Retinal pigment epithelial cell (primary cell): ENCODE measurements around the gene CBR3.

Source experiments
- DNase-seq: peaks from one replicate; pipeline ENCODE4 v3.0.0-alpha.2; 2010; ENCODE audit warnings: low read depth
- H3K4me3 ChIP-seq: 2 replicates; pipeline ENCODE4 v1.5.1; 2011; ENCODE audit warnings: mild to moderate bottlenecking, low read length, control low read depth, moderate library complexity
- TF ChIP-seq, protein P1 (sequence below): conservative IDR thresholded peaks from 2 replicates; pipeline ENCODE4 v1.5.1; 2011; ENCODE audit warnings: low read depth, low read length, control low read depth, inconsistent platforms

The CBR3 gene

DNA sequence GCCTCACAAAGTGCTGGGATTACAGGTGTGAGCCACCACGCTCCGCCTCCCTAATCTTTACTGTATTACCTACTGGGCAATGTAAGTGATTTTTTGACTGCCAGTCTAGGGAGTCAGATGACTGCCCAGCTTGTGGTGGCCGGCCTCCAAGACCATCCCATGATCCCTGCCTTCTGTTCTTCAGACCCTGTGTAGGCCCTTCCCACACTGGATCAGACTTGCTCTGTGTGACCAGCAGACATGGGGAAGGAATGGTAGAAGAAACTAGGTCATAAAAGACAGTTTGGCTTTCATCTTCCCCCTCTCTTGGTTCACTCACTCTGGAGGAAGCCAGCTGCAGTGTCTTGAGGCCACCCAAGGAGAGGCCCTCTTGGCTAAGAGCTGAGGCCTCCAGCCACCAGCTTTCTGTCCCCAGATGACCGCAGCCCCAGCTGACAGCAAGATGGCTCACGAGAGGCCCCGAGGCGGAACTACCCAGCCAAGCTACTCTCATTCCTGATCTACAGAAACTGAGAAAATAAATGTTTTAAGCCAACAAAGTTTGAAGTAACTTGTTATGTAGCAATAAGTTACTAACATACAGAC is 14.5 kb upstream of the CBR3 start:
- TF ChIP-seq, protein P1, sequence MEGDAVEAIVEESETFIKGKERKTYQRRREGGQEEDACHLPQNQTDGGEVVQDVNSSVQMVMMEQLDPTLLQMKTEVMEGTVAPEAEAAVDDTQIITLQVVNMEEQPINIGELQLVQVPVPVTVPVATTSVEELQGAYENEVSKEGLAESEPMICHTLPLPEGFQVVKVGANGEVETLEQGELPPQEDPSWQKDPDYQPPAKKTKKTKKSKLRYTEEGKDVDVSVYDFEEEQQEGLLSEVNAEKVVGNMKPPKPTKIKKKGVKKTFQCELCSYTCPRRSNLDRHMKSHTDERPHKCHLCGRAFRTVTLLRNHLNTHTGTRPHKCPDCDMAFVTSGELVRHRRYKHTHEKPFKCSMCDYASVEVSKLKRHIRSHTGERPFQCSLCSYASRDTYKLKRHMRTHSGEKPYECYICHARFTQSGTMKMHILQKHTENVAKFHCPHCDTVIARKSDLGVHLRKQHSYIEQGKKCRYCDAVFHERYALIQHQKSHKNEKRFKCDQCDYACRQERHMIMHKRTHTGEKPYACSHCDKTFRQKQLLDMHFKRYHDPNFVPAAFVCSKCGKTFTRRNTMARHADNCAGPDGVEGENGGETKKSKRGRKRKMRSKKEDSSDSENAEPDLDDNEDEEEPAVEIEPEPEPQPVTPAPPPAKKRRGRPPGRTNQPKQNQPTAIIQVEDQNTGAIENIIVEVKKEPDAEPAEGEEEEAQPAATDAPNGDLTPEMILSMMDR: no peak
- DNase-seq: no peak
- H3K4me3 ChIP-seq: no peak overlapping the region

DNA sequence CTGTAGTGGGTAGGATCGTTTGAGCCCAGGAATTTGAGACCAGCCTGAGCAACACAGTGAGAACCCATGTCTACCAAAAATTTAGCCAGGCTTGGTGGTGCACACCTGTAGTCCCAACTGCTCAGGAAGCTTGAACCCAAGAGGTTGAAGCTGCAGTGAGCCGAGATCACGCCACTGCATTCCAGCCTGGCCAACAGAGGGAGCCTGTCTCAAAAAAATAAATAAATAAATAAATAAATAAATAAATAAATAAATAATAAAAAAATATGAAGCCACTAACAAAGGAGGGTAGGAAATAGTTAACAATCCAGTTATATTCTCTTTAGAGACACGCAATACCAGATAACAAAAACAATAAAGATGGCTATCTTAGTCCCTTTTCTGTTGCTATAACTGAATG is 11.9 kb upstream of the CBR3 start:
- TF ChIP-seq, protein P1: peak; percentile 56
- no peak overlapping the region for H3K4me3 ChIP-seq
- DNase-seq: no peak

DNA sequence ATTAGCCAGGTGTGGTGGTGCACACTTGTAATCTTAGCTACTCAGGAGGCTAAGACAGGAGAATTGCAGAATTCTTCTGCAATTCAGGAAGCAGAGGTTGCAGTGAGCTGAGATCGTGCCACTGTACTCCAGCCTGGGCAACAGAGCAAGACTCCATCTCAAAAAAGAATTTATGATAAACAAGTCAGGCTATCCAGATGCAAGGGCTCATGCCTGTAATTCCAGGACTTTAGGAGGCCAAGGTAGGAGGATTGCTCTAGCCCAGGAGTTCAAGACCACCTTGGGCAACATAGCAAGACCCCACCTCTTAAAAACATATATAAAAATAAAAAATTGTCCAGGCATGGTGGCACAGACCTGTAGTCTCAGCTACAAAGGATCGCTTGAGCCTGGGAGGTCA is 10.5 kb upstream of the CBR3 start:
- TF ChIP-seq, protein P1: no peak
- no peak for DNase-seq
- H3K4me3 ChIP-seq: no peak overlapping the region

DNA sequence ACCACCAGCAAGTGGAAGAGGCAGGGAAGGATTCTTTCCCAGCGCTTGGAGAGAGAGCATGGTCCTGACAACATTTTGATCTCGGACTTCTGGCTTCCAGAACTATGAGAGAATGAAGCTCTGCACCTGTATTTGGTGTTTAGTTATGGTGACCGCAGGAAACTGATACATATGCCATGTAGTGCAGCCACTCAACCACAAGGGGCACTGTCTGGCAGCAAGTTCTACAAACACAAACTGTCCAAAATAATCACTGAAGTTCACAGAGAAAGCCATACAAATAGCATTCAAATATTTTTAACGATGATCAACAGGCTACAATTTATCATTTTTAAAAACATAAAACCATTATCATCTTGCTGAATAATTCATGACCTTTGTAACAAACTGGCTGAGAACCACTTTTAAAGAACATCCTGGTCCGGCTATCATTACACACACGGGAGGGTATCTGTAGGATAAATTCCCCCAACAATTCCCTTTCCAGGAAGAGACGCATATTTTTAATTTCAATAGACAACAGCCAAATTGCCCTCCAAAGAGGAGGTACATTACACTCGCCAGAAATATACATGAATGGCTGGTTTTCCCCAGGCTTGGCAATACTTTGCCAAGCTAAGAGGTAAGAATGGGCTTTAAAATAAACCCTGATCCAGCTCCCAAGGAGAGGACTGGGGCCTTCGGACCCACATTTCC is 9.2 kb upstream of the CBR3 start:
- H3K4me3 ChIP-seq: no peak overlapping the region
- TF ChIP-seq, protein P1: peak; percentile 99
- no peak for DNase-seq

DNA sequence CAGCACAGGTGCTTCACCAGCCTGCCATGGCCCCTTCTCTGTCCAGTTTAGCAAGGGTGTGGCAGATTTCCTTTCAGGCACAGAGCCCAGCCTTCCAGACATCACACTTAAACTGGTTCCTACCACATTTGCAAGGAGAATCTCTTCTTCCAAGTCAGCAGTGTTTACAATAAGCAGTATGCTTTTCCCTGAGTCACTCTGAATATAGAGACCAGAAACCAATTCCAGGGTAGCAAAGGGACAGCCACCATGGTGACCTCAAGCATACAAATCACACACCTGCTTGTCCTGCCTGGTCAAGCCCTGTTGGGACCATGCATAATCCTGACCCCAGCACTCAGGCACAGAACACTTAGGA is 8.7 kb upstream of the CBR3 start:
- H3K4me3 ChIP-seq: no peak overlapping the region
- TF ChIP-seq, protein P1: no peak
- no peak for DNase-seq

DNA sequence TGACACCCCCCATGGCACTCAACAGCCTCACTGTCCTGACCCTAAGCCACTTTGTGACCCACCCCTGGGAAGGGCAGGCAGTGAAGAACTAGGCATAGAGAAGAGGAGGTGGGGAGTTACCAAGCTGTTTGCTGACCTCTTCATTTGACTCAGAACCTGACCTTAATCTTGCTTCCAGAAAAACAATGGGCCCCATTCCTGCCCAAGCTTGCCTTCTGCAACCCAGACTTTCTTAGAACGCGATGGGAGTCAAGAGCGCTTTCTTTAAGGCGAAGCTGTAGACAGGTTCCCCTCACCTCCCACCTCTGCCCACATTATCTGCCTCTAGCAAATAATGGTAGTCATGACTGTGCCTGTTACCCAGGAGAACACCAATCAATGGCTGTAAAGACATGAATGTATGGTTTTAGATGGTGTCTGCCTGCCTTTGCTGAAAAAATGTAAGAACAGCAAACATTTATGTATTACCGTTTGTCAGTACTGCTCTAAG is 8.2 kb upstream of the CBR3 start:
- DNase-seq: no peak
- TF ChIP-seq, protein P1: no peak

More for the DNA sequence above, 8.2 kb upstream of the CBR3 start:
- H3K4me3 ChIP-seq: no peak overlapping the region
